AG09309 (cell line): ENCODE data around the gene TNFSF8.

Experiments
- DNase-seq: peaks from one replicate; pipeline ENCODE4 v3.0.0-alpha.2; 2010; ENCODE audit warnings: low read depth
- H3K4me3 ChIP-seq: 2 replicates; pipeline ENCODE4 v1.5.1; 2011; ENCODE audit warnings: mild to moderate bottlenecking, low read depth, low read length, moderate library complexity; ENCODE audit not compliant: control insufficient read depth
- CTCF ChIP-seq: IDR thresholded peaks from 2 replicates; pipeline ENCODE4 v1.5.1; 2011; ENCODE audit warnings: mild to moderate bottlenecking, low read depth, low read length, inconsistent platforms; ENCODE audit not compliant: insufficient read depth, control insufficient read depth; ENCODE audit errors: missing control alignments

Gene TNFSF8

GRCh38 chr9:114928671-114929070 is 1.7 kb downstream of the TNFSF8 start:
- DNase-seq: no peak
- H3K4me3 ChIP-seq: no peak overlapping the region
- no peak for TF ChIP-seq CTCF

DNA sequence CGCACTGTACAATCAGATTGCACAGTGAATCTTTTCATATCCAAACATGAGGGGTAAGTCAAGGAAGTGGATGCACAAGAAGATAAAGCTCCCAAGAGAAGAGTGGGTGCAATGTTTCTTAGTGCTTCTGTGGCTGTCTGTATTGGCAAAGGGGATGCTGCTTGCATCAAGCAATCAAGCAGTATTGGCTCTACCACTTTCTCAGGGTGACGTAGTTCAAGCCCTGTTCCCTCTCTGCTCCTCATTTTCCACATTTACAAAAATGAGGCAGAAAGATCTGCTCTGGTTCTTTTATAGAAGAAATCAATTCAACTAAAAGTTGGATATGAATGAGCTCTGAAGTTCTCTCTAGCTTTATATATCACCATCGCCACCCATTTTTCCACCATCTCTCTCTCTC is 2.3 kb downstream of the TNFSF8 start:
- TF ChIP-seq CTCF: no peak
- DNase-seq: no peak
- no peak overlapping the region for H3K4me3 ChIP-seq

GRCh38 chr9:114925672-114926071 is 4.7 kb downstream of the TNFSF8 start:
- H3K4me3 ChIP-seq: no peak overlapping the region

DNA sequence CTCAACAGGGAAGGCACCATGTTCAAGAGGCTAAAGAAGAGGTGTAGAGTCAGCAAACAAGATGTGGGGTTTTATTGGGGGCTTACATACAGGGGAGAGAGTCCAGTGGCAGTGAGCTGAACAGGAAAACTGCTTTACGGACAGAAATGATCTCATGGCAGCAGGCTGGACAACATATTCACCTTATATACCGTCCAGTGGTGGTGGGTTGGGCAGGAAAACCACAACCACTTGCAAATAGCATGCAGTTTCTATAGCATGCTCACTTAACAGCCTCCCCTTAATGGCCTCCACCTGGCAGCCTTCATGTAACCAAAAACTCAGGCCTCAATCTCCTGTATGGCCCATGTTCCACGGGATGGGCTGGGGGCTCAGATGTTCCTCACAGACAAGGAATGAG is 5.4 kb downstream of the TNFSF8 start:
- no peak for DNase-seq
- no peak overlapping the region for H3K4me3 ChIP-seq
- no peak for TF ChIP-seq CTCF

More at GRCh38 chr9:114925672-114926071, 4.7 kb downstream of the TNFSF8 start:
- DNase-seq: no peak
- TF ChIP-seq CTCF: no peak

GRCh38 chr9:114924327-114924726 is 6.1 kb downstream of the TNFSF8 start:
- no peak overlapping the region for H3K4me3 ChIP-seq
- DNase-seq: no peak

DNA sequence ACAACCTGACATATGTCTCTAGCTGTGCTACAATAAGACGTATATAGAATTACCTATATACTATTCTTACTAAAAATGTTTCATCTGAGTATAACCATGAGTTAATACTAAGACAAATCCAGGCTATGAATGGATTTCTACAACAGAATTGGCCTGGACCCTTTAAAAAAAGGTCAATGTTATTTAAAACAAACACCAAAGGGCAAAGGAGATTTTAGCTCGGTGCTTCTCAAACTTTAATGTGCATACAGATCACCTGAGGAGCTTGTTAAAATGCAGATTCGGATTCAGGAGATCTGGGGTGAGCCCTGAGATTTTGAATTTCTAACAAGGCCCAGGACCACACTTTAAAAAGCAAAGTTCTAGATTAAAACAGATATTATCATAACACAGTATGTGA is 6.5 kb downstream of the TNFSF8 start:
- DNase-seq: no peak
- no peak for TF ChIP-seq CTCF
- H3K4me3 ChIP-seq: no peak overlapping the region

More at GRCh38 chr9:114924327-114924726, 6.1 kb downstream of the TNFSF8 start:
- TF ChIP-seq CTCF: no peak

GRCh38 chr9:114921171-114921570 is 9.2 kb downstream of the TNFSF8 start:
- no peak overlapping the region for H3K4me3 ChIP-seq
- no peak for DNase-seq
- no peak for TF ChIP-seq CTCF
